Measurements from ENCODE around the gene PDE6B.
"Not testable (repeated sequence)": the region's sequence is repeated elsewhere in the genome, so short reads cannot be mapped to it uniquely, and the experiment has no call there.

Gene PDE6B

DNA sequence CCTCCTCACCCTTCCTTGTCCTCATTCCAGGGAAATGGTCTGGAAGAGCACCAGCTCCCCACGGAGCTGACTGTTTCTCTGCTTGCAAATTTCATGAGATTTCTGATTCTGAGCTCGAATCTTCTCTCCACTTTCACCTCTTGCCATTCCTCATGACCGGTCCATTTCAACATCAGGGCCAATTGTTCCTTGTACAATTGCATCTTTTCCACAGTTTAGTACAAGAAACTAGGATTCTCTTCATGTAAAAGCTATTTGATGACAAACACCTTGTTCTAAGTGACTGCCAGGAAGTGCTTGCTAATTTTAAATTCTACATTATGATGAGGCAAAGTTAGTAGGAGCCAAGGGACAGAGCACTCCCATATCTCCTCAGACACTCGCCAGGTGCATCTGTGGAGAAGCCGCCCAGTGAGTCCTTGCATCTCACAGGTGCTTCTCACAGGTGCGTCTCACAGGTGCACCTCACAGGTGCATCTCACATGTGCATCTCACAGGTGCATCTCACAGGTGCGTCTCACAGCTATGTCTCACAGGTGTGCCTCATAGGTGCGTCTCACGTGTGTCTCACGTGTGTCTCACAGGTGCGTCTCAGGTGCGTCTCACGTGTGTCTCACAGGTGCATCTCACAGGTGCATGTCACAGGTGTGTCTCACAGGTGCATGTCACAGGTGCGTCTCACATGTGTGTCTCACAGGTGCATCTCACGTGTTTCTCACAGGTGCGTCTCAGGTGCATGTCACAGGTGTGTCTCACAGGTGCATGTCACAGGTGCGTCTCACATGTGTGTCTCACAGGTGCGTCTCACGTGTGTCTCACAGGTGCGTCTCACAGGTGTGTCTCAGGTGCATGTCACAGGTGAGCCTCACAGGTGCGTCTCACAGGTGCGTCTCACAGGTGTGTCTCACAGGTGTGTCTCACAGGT lies 3.0 kb upstream of the PDE6B start:
- no peak for DNase-seq (ENCODE audit: low spot score)

DNA sequence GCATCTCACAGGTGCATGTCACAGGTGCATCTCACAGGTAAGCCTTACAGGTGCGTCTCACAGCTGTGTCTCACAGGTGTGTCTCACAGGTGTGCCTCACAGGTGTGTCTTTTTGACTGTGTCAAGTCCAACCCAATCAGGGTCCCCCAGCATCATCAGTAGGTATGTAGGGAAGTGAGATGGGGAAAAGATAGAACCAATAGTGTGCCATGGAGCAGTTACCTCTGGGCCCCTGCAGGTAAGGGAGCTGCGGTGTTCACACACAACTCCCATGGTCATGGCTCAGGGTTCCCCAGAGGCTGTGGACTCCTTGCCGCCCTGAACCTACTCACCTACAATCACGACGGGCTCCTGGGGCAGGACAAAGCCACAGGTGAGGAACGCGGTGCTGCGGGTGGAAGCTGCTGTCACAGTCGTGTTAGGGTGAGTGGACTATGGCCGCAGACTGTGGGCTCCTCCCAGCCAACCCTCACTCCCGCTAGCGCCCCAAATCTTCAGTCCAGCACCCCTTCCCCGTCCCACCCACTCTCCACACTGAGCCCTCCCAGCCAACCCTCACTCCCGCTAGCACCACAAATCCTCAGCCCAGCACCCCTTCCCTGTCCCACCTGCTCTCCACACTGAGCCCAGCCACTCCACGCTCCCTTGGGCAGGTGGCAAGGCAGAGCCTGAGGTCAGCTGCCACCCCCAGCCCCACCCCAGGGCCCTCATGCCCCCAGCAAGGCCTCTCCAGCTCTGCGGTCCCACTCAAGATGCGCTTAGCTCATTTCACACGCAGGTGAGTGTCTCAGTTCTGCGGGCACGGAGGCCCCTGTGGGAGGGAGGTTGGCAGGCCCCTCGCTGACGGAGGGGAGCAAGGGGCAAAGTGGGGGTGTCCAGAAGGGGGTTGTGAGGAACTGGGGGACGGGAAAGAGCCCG lies 2.1 kb upstream of the PDE6B start:
- DNase-seq (ENCODE audit: low spot score): no peak

DNA sequence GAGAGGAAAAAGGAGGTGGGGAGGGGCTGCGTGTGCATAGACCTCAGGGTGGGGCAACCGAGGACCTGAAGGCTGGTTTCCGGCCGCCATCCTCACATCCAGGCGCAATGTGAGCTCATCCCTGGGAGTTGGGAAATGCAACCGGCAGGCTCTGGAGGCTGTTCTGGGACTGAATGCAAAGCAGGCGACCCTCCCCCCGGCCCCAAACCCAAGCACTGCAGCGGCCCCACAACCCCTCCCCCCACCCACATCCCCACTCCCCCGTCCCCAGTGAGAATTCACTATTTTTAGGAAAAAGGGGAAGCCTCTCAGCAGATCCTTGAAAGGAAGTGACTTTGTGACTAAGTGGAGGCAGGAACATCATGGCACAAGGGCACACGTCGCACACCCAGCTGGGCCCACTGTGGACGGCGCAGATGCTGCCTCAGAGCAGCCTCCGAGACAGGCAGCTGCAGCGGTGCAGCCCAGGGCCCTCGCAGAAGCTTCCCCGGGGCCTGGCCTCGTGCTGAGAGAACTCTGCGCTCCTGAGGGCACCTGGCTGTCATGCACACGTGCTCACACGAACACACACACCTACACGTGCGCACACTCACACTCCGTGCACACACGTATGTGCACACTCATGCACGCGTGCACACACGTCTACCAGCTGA lies 1.3 kb upstream of the PDE6B start:
- DNase-seq (ENCODE audit: low spot score): no peak

DNA sequence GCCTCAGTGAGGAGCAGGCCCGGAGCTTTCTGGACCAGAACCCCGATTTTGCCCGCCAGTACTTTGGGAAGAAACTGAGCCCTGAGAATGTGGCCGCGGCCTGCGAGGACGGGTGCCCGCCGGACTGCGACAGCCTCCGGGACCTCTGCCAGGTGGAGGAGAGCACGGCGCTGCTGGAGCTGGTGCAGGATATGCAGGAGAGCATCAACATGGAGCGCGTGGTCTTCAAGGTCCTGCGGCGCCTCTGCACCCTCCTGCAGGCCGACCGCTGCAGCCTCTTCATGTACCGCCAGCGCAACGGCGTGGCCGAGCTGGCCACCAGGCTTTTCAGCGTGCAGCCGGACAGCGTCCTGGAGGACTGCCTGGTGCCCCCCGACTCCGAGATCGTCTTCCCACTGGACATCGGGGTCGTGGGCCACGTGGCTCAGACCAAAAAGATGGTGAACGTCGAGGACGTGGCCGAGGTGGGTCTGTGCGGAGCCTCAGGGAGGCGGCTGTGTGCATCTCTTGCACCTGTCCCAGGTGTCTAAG lies 323 bp downstream of the PDE6B start:
- no peak for DNase-seq (ENCODE audit: low spot score)

DNA sequence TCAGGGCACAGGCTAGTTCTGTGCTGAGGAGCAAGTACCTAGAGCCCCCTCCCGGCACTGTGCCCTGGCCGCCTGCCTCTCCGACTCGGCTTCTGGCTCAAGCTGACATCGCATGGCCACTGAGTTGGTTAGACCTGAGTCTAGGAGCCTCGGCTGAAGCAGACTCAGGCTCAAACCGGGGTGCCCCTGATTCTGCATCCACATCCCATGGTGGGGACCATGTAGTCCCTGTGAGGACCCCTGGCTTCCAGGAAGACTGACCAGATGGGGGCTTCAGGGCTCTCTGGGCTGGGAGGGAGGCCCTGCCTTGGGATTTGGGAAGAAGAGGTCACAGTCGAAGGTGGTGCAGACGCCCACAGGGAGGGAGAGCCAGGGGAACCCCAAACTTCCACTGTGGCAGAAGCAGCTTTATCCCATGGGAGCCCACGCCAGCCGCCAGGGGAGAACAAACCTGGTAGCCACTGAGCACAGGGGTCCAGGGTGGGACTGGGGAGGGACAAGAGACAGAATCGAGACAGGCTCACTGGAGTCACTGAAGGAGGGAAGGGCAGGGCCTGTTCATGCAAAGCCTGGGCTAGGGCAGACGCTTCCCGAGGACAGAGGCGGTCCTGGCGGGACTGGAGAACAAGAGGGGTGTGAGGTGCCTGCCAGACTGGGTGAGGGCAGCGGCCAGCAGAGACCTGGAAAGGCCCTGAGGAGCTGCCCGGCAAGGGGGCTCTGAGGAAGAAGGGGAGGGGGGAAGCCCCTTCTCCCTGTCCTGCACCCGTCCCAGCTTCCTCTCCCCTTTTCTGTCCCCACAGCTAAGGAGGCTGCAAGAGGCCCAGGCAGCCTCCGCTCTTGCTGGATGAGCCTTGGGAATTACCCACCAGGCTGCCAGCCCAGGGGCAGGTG lies 1.1 kb downstream of the PDE6B start:
- no peak for DNase-seq (ENCODE audit: low spot score)

DNA sequence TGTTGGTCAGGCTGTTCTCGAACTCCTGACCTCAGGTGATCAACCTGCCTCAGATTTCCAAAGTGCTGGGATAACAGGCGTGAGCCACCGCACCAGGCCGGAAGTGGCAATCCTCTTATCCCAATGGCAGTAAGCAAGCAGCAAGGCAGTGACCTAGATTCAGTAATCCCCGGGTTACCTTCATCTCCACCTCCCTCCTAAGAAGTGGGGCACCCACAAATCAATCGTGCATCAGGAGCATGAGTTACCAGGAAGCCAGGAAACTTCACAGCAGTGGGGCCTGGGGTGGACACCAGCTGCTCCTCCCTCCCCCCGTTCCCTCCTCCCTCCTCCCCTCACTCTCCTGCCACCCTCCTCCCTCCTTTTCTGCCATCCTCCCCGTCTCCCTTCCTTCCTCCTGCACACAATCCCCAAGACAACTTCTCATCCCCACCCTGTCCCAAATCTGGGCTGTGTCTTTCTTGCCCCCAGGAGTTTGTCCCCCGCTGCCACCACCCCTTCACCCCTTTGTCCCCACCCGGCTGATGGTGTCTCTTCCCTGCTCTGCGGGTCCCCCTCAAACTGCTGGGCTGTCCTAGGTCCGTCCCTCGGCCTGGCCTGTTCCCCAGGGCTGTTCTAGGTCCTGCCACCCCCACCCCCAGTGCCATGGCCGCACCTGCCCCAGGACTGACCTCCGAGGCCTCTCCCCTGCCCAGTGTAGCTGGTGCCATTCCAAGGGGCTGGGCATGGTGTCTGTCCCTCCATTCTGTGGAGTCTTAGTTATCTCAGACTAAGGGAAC lies 2.2 kb downstream of the PDE6B start:
- no peak for DNase-seq (ENCODE audit: low spot score)

DNA sequence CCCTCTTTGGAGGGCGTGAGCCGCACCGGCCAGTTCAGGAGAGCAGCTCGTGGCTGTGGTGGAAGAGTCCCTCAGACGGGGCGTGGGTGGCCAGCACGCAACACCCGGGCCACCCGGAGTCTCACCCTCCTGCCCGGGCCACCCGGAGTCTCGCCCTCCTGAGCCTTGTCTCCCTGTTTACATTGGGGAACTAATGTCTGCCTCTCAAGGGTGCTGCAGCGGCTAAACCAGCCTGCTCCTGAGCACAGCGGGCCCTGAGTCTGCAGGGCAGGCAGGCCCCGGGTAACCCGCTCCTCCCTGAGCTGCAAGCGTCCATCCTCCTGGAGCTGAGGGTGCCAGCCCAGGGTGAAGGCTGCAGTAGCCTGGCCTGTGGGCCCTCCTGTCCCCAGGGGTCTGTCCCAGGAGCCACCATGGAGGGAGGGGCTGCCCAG lies 3.0 kb downstream of the PDE6B start:
- no peak for DNase-seq (ENCODE audit: low spot score)

DNA sequence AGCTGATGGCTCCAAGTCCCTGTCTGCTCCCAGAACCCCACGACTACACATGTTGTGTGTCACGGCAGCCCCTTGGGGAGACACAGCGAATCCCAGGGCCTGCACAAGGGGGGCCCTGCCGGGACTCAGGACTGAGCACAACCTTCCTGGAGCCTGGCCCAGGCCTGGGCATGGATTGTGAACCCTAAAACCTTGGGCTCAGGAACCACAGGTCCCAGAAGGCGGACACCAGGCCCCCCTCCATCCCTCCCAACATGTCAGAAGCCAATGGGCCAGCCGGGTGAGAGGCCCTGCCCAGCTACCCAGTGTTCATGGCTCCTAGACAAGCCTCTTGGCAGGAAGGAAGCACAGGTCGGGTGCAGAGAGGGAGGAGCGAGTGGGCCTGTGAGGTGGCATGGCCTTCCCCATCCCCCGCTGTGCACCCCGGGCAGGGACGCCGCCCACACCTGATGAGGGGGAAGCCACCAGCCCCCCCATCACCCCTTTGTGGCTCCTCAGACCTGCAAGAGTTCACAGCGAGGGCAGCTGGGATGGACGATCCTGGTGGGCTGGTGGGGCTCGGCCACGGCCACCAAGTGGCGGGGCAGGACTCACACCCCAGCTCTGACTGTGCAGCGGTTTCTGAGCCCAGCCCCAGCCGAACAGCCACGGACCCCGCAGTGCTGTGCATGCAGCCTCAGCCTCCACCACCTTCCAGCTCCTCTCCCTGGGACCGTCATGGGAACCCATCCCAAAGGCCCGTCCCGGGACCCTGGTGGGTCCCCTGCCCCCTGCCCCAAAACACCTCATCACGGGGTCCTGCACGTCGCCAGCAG lies 3.7 kb downstream of the PDE6B start:
- DNase-seq (ENCODE audit: low spot score): no peak

DNA sequence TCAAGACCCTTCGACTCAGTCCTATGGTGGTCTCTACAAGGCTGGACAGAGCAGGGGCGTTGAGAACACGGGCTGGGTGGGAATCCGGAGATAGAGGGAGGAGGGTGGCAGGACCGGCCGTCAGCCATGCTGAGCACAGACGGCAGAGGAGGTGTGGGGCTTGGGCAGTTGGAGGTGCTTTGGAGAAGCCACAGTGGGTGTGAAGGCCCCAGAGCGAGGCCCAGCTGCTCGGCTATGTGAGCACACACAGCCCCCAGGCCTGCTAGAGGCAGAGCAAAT lies 4.2 kb downstream of the PDE6B start:
- no peak for DNase-seq (ENCODE audit: low spot score)

DNA sequence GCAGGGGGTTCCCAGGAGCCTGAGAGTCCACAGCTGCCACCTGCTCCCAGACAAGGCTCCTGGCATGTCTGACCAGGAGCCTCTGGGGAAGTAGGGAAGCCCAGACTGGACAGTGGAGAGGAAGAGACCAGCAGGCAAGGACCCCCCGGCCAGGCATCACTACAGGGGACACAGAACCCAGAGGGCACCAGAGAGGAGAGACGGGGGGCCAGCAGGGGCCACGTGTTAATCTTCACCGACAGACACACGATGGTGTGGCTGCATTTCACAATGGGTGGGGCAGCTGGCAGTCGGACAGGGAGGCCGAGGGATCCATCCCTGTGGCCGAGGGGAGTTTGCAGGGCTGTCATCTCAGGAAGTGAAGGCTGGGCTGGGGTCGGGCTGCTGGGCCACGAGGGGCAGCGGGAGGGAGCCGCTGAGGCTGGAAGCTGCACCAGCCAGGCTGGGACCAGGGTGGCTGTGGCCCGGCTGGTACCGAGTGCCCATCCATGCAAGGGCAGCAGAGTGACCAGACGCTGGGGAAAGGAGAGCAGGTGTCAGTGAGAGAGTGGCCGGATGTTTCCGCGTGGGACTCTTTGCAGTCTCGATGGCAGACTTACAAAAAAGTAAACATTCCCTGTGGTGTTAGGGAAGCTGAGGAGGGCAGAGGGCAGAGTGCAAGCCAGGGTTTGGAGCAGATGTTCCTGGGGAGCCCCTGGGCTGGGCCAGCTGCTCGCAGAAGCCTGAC lies 4.7 kb downstream of the PDE6B start:
- no peak for DNase-seq (ENCODE audit: low spot score)

DNA sequence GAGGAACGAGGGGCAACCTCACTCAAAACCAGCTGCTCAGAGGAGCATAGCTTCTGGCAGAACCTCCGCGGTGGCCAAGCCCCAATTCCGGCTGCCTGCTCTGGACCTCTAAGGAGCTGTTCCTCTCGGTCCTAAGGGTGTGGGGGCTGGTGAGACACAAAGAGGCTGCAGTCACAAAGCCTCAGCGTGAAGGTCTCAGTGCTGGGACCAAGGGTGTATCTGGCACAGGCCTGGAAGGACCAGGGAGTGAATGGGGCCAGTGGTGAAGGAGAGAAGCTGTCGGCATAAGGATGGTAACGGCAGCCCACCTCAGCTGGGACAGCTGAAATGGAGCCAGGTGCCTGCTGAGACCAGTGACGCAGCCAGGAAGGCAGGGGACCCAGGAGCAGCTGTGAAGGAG lies 5.3 kb downstream of the PDE6B start:
- no peak for DNase-seq (ENCODE audit: low spot score)

DNA sequence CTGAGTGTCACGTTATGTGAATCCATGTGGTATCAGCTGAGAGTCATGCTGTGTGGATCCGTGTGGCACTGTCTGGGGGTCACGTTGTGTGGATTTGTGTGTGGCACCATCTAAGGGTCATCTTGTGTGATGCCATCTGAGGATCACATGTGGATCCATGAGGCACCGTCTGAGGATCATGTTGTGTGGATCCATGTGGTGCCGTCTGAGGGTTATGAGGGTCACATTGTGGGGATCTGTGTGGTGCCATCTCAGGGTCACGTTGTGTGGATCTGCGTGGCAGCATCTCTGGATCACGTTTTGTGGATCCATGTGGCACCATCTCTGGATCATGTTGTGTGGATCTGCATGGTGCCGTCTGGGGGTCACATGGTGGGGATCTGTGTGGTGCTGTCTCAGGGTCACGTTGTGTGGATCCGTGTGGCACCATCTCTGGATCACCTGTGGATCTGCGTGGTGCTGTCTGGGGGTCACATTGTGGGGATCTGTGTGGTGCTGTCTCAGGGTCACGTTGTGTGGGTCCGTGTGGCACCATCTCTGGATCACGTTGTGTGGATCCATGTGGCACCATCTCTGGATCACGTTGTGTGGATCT lies 6.9 kb downstream of the PDE6B start:
- DNase-seq (ENCODE audit: low spot score): no peak

DNA sequence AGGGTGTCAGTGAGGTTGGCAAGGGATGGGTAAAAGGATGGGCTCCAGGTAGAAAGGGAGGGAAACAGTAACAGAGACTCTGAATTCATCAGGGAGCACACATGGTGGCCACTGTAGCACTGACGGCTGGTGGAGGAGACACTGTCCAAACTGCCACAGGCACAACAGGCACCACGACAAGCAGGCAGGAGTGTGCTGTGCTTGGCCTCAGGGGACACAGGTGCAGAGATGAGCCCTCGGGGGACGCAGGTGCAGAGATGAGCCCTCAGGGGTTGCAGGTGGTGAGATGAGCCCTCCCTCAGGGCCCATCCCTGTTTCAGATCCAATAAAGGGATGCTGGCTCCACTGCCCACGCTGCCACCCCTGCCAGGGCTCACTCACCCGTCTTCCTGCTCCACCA lies 7.6 kb downstream of the PDE6B start:
- no peak for DNase-seq (ENCODE audit: low spot score)

DNA sequence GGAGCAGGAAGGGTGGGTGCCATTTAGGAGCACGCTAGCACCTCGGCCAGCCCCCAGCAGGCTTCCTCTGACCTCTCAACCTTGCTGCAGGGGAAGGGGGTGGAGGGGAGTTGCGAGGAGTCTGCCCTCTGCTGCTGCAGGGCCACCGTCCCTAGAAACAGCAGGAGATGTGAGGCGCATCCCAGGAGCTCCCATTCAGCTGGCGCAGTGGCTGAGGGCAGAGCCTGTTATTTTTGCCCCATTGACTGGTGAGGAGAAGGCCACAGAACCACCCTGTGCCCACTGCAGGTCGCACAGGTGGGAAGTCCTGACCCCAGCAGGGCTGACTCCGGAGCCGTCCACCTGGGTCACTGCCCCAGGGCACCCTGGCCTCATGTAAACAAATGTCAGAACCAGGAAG lies 8.0 kb downstream of the PDE6B start:
- no peak for DNase-seq (ENCODE audit: low spot score)

DNA sequence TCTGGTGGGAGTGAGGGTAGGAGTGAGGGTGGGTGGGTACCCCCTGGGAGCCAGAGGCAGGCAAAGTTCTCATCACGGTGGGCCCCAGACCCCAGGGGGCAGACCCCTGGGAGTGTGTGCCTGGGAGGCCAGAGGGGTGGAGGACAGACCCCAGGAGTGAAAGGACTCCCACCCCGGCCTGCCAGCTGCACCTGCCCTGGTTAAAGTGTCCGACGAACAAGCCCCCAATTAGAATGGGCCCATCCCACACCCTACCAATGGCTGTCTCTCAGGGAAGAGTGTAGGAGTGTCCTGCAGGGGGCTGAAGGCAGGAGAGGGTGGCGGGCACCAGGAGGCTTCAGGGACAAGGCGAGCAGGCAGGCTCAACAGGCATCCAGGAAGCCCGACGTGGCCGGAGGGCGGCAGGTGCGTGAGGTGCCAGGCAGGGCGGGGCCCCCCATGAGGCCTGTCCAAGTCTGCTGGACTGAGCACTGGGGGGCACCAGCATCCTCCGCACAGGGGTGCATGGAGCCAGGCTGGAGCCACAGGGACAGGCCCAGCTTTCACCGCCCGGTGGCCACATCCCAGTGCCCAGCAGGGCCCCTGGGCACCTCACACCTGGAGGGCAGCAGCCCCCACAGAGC lies 8.7 kb downstream of the PDE6B start:
- DNase-seq (ENCODE audit: low spot score): no peak

DNA sequence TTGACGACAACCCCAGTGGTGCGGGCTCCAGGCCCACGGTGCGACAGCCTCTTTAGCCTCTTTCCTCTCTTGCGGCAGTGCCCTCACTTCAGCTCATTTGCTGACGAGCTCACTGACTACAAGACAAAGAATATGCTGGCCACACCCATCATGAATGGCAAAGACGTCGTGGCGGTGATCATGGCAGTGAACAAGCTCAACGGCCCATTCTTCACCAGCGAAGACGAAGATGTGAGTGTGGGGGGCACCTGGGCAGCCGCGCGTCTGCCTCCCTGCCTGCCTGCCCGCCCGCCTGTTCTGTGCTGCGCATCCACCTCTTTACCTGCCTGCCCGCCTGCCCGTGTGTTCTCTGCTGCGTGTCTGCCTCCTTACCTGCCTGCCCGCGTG lies 9.2 kb downstream of the PDE6B start:
- no peak for DNase-seq (ENCODE audit: low spot score)

DNA sequence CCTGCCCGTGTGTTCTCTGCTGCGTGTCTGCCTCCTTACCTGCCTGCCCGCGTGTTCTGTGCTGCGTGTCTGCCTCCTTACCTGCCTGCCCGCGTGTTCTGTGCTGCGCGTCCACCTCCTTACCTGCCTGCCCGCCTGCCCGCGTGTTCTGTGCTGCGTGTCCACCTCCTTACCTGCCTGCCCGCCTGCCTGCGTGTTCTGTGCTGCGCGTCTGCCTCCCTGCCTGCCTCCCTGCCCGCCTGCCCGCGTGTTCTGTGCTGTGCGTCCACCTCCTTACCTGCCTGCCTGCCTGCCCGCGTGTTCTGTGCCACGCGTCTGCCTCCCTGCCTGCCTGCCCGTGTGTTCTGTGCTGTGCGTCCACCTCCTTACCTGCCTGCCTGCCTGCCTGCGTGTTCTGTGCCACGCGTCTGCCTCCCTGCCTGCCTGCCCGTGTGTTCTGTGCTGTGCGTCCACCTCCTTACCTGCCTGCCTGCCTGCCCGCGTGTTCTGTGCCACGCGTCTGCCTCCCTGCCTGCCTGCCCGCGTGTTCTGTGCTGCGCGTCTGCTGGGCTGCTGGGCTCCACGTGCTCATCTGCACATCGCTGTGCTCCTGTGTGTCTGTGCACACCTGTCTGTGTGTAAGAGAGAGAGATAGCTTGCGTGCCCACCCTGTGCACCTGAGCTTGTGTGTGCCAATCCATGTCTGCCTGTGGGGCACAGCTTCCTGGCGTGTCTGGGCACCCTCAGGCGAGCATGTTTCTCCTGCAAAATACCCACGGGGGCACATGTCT lies 9.9 kb downstream of the PDE6B start:
- not testable (repeated sequence) for DNase-seq (ENCODE audit: low spot score)
